ENCODE measurements around the gene TAF6.

Gene TAF6

GRCh38 chr7:100065452-100066186 lies 53.5 kb downstream of the TAF6 start:
- DNase-seq (ENCODE audit: low spot score) = no peak

GRCh38 chr7:100064162-100064561 lies 55.0 kb downstream of the TAF6 start:
- DNase-seq (ENCODE audit: low spot score) = no peak

- DNase-seq (ENCODE audit: low spot score) = no peak
Observed at GRCh38 chr7:100063376-100063775, 55.8 kb downstream of the TAF6 start.

GRCh38 chr7:100061518-100062193 lies 57.5 kb downstream of the TAF6 start:
- no peak for DNase-seq (ENCODE audit: low spot score)

GRCh38 chr7:100059251-100059739 lies 59.9 kb downstream of the TAF6 start:
- DNase-seq (ENCODE audit: low spot score) = no peak
